ENCODE data around the gene COMMD3.
"Not testable (repeated sequence)": the region's sequence is repeated elsewhere in the genome, so short reads cannot be mapped to it uniquely, and the experiment has no call there.

Gene COMMD3

GRCh38 chr10:22340329-22341189 lies 24.4 kb downstream of the COMMD3 start:
- peak; percentile 72 to 73 for DNase-seq

- no peak for DNase-seq
Observed at GRCh38 chr10:22341190-22341925, 25.2 kb downstream of the COMMD3 start.

- DNase-seq = no peak
Observed at GRCh38 chr10:22341926-22342196, 25.7 kb downstream of the COMMD3 start.

GRCh38 chr10:22342421-22342820 lies 26.2 kb downstream of the COMMD3 start:
- no peak for DNase-seq

- DNase-seq = no peak
Observed at GRCh38 chr10:22343731-22344130, 27.5 kb downstream of the COMMD3 start.

- no peak for DNase-seq
Observed at GRCh38 chr10:22344249-22344648, 28.1 kb downstream of the COMMD3 start.

- no peak for DNase-seq
Observed at GRCh38 chr10:22344781-22345300, 28.7 kb downstream of the COMMD3 start.

- DNase-seq = peak; percentile 51 to 83
Observed at GRCh38 chr10:22345301-22346095, 29.3 kb downstream of the COMMD3 start, which contains the start of gene SPAG6. Gene SPAG6, plus strand, starts transcription at chr10:22345496. Its CDS starts 116 bp downstream, at chr10:22345612.

GRCh38 chr10:22346096-22346661 lies 30.0 kb downstream of the COMMD3 start:
- no peak for DNase-seq

- no peak for DNase-seq
Observed at GRCh38 chr10:22349755-22350154, 33.6 kb downstream of the COMMD3 start.

GRCh38 chr10:22351131-22351703 lies 35.0 kb downstream of the COMMD3 start:
- no peak for DNase-seq

GRCh38 chr10:22356324-22356873 lies 40.2 kb downstream of the COMMD3 start:
- no peak for DNase-seq

GRCh38 chr10:22357770-22358169 lies 41.6 kb downstream of the COMMD3 start:
- DNase-seq = not testable (repeated sequence)

GRCh38 chr10:22363305-22363704 lies 47.1 kb downstream of the COMMD3 start:
- DNase-seq = no peak

- no peak for DNase-seq
Observed at GRCh38 chr10:22364407-22365140, 48.4 kb downstream of the COMMD3 start.

GRCh38 chr10:22365233-22365632 lies 49.0 kb downstream of the COMMD3 start:
- DNase-seq = no peak

- DNase-seq = no peak
Observed at GRCh38 chr10:22365644-22366434, 49.7 kb downstream of the COMMD3 start.

- no peak for DNase-seq
Observed at GRCh38 chr10:22366435-22366703, 50.2 kb downstream of the COMMD3 start.

- DNase-seq = no peak
Observed at GRCh38 chr10:22366771-22367170, 50.6 kb downstream of the COMMD3 start.

GRCh38 chr10:22367471-22367870 lies 51.3 kb downstream of the COMMD3 start:
- no peak for DNase-seq

- DNase-seq = no peak
Observed at GRCh38 chr10:22368402-22368801, 52.2 kb downstream of the COMMD3 start.

All from CD4-positive, alpha-beta T cell treated with Interleukin-1 beta for 1 hour (primary cell).